GM12892 (cell line): ENCODE data around the gene RIN2.

Source experiments
- POLR2A ChIP-seq: IDR thresholded peaks from 2 replicates; pipeline ENCODE4 v1.6.1; 2011; ENCODE audit warnings: low read depth, low read length, control low read depth
- POLR2AphosphoS5 ChIP-seq: IDR thresholded peaks from 2 replicates; pipeline ENCODE4 v1.6.1; 2011; ENCODE audit warnings: low read depth, low read length, control low read depth
- TAF1 ChIP-seq: IDR thresholded peaks from 2 replicates; pipeline ENCODE4 v1.6.1; 2011; ENCODE audit warnings: low read depth, mild to moderate bottlenecking, control low read depth, low read length, borderline replicate concordance

- no peak for TF ChIP-seq POLR2A
- no peak for TF ChIP-seq TAF1
- TF ChIP-seq POLR2AphosphoS5 = no peak
Observed at GRCh38 chr20:19807191-19807945, 49.3 kb downstream of the RIN2 start.
